Esophagus squamous epithelium (tissue), 5 donors: ENCODE data around the gene LRRC8C. TPM values are rescaled to one million over a fixed set of nuclear protein-coding genes. Genes with fewer than 3 reads are reported as not detected.

Experiments used
- DNase-seq: peaks from one replicate; lab custom pipeline; 2025; lab: John Stamatoyannopoulos, UW
- H3K27ac ChIP-seq, 4 donors: fragments of 200-600 bp; sonication (generic); one replicate each; pipeline ENCODE4 v1.5.1; 2016 to 2019; ENCODE audit warnings: mild to moderate bottlenecking in 1 of 4
- H3K27me3 ChIP-seq, 4 donors: fragments of 200-600 bp; sonication (generic); 1 replicate in 3 of 4; 2 replicates in 1 of 4; pipeline versions ENCODE4 v1.5.1 to v1.6.0; 2017 to 2021; ENCODE audit warnings: antibody characterized with exemption in 1 of 4
- H3K36me3 ChIP-seq, 3 donors: fragments of 200-600 bp; sonication (generic); one replicate each; pipeline ENCODE4 v1.5.1; 2016 to 2019
- H3K4me1 ChIP-seq, 3 donors: fragments of 200-600 bp; sonication (generic); one replicate each; pipeline ENCODE4 v1.5.1; 2017 to 2019
- H3K4me3 ChIP-seq, 4 donors: fragments of 200-600 bp; sonication (generic); 1 replicate in 3 of 4; 2 replicates in 1 of 4; pipeline ENCODE4 v1.5.1; 2016 to 2019; ENCODE audit warnings: mild to moderate bottlenecking in 2 of 4, moderate library complexity in 1 of 4
- H3K9me3 ChIP-seq, 3 donors: fragments of 200-600 bp; sonication (generic); one replicate each; pipeline ENCODE4 v1.5.1; 2016 to 2019
- CTCF ChIP-seq, 6 experiments: fragments of 450-650 bp in 4 of 6; fragments of 200-600 bp in 2 of 6; sonication (generic) in 2 of 6; IDR thresholded peaks; one replicate each; pipeline ENCODE4 v1.5.1; 2016 to 2019; ENCODE audit warnings: antibody characterized with exemption in 6 of 6, mild to moderate bottlenecking in 4 of 6, moderate library complexity in 4 of 6
- POLR2A ChIP-seq, 4 donors: fragments of 450-650 bp; IDR thresholded peaks; one replicate each; pipeline ENCODE4 v1.6.1; 2017; ENCODE audit warnings: antibody characterized with exemption in 4 of 4, mild to moderate bottlenecking in 4 of 4, moderate library complexity in 3 of 4
- WGBS, 2 donors: methylation state at CpG; one replicate each; pipeline ENCODE4 v1.1.5; 2018; 5-methylcytosine and 5-hydroxymethylcytosine counted together
- intact Hi-C: fragments of 100-400 bp; cut with DNase I; formaldehyde crosslinking; loops from one replicate; pipeline ENCODE4 v1.15.0; 2022
- total RNA-seq, 4 donors: library from RNA; depleted of rRNA; stranded (reverse); fragments of >200 nt; gene quantifications; one replicate each; pipeline ENCODE4 v1.1.0, GENCODE V29; 2016
- donor health status: DM: yes; HTN: yes; CAD: no.

The LRRC8C gene
- total RNA-seq, 4 donors from 2014 or later = 1.4 to 5.0 (median 3.2) TPM

- H3K4me3 ChIP-seq = no peak overlapping the region
- TF ChIP-seq CTCF (IDR thresholded peaks at IDR 0.05) (no peak), POLR2A (IDR thresholded peaks at IDR 0.05) (no peak)
- peaks cover 7 to 46% (median 10%) of the 10 kb centered on the region in 3 donors for H3K4me1 ChIP-seq
- intact Hi-C loops = no loop called here
- no peaks in the 10 kb centered on the region for H3K27me3 ChIP-seq
- H3K27ac ChIP-seq = peak overlapping the region in 3 of 4 donors; percentile 34 to 72 (median 58)
- no peaks in the 10 kb centered on the region for H3K9me3 ChIP-seq
- WGBS, 2 donors = 51 to 67% methylated on average over 6 of the region's 6 CpGs
- H3K36me3 ChIP-seq = no peaks in the 10 kb centered on the region
- no peak for DNase-seq
Observed at GRCh38 chr1:89723863-89724262, 90.9 kb downstream of the LRRC8C start.

GRCh38 chr1:89724369-89725010 is 91.6 kb downstream of the LRRC8C start:
- Histone ChIP-seq H3K27me3 (no peaks in the 10 kb centered on the region), H3K36me3 (no peaks in the 10 kb centered on the region), H3K9me3 (no peaks in the 10 kb centered on the region), H3K27ac (peak overlapping the region in 3 of 4 donors; percentile 34 to 72 (median 58)), H3K4me3 (no peak overlapping the region), H3K4me1 (peaks cover 7 to 39% (median 10%) of the 10 kb centered on the region in 3 donors)
- TF ChIP-seq POLR2A (IDR thresholded peaks at IDR 0.05) = no peak
- no peak for TF ChIP-seq CTCF (IDR thresholded peaks at IDR 0.05)
- no peak for DNase-seq
- intact Hi-C loops = no loop called here
- 28 to 36% methylated on average over 3 of the region's 3 CpGs for WGBS, 2 donors

- TF ChIP-seq POLR2A (IDR thresholded peaks at IDR 0.05) (no peak), CTCF (IDR thresholded peaks at IDR 0.05) (no peak)
- peaks cover 7 to 34% (median 10%) of the 10 kb centered on the region in 3 donors for H3K4me1 ChIP-seq
- no peaks in the 10 kb centered on the region for H3K9me3 ChIP-seq
- H3K27ac ChIP-seq = peak overlapping the region in 3 of 4 donors; percentile 34 to 72 (median 58)
- intact Hi-C loops = no loop called here
- no peaks in the 10 kb centered on the region for H3K27me3 ChIP-seq
- no peak for DNase-seq
- no peaks in the 10 kb centered on the region for H3K36me3 ChIP-seq
- no peak overlapping the region for H3K4me3 ChIP-seq
- 32 to 40% methylated on average over 4 of the region's 4 CpGs for WGBS, 2 donors
Observed at GRCh38 chr1:89725011-89725370, 92.1 kb downstream of the LRRC8C start.

GRCh38 chr1:89725631-89726030 is 92.7 kb downstream of the LRRC8C start:
- no peak for DNase-seq
- WGBS, 2 donors = 68 to 89% methylated on average over 4 of the region's 4 CpGs
- no peaks in the 10 kb centered on the region for H3K9me3 ChIP-seq
- H3K4me3 ChIP-seq = no peak overlapping the region
- TF ChIP-seq POLR2A (IDR thresholded peaks at IDR 0.05) = no peak
- no peak for TF ChIP-seq CTCF (IDR thresholded peaks at IDR 0.05)
- H3K36me3 ChIP-seq = no peaks in the 10 kb centered on the region
- H3K27me3 ChIP-seq = no peaks in the 10 kb centered on the region
- peaks cover 7 to 28% (median 10%) of the 10 kb centered on the region in 3 donors for H3K4me1 ChIP-seq
- intact Hi-C loops = no loop called here
- H3K27ac ChIP-seq = peak overlapping the region in 3 of 4 donors; percentile 34 to 72 (median 58)

GRCh38 chr1:89727517-89728312 is 94.8 kb downstream of the LRRC8C start:
- TF ChIP-seq POLR2A (IDR thresholded peaks at IDR 0.05) (no peak), CTCF (IDR thresholded peaks at IDR 0.05) (no peak)
- DNase-seq = no peak
- Histone ChIP-seq H3K4me3 (no peak overlapping the region), H3K27me3 (no peaks in the 10 kb centered on the region), H3K9me3 (no peaks in the 10 kb centered on the region), H3K4me1 (peaks cover 7 to 16% (median 10%) of the 10 kb centered on the region in 3 donors), H3K36me3 (no peaks in the 10 kb centered on the region), H3K27ac (peak overlapping the region in 3 of 4 donors; percentile 31 to 65 (median 34))
- WGBS, 2 donors = 76 to 80% methylated on average over 12 of the region's 12 CpGs
- intact Hi-C loops = no loop called here
